ENCODE data around the gene PRAF2.

The PRAF2 gene

DNA sequence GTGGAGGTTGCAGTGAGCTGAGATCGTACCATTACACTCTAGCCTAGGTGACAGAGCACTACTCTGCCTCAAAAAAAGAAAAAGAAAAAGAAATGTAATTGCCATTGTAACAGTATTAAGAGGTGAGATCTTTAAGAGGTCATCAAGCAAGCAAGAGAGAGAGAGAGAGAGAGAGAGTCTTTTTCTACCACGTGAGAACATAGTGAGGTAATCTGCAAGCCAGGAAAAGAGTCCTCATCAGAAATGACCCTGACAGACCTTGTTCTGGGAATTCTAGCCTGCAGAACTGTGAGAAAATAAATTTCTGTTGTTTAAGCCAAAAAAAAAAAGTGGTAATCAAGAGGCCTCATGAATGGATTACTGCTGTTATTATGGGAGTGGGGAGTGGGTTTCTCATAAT is 34.8 kb upstream of the PRAF2 start:
- no peaks in the 10 kb centered on the region for H3K79me1 ChIP-seq (replicated peaks; ENCODE audit: low read length, poor library complexity, severe bottlenecking)
- H3K36me3 ChIP-seq (ENCODE audit: control insufficient read depth in 1 of 2, insufficient read depth in 2 of 2, low read depth in 1 of 2, low read length in 2 of 2) = peaks cover 30 to 32% of the 10 kb centered on the region in 2 experiments
- no peak overlapping the region for H3K18ac ChIP-seq (ENCODE audit: low read depth in 1 of 2, low read length in 2 of 2)
- no peak for DNase-seq
- no peak overlapping the region for H2BK12ac ChIP-seq (ENCODE audit: low read length in 2 of 2)
- WGBS = 33% methylated on average over 1 of the region's 2 CpGs
- no peak overlapping the region for H2AK5ac ChIP-seq (ENCODE audit: low read length, severe bottlenecking)
- H3K9ac ChIP-seq (ENCODE audit: low read length) = no peak overlapping the region
- H4K8ac ChIP-seq (ENCODE audit: low read length) = no peak overlapping the region
- peaks cover 0 to 4% of the 10 kb centered on the region in 2 experiments for H3K27me3 ChIP-seq (ENCODE audit: control insufficient read depth in 1 of 2, insufficient read depth in 1 of 2, low read length in 2 of 2)
- H4K91ac ChIP-seq (ENCODE audit: low read length) = no peak overlapping the region
- no peak overlapping the region for H2BK15ac ChIP-seq (ENCODE audit: low read depth, poor library complexity, severe bottlenecking)
- H3K4me3 ChIP-seq (ENCODE audit: insufficient read depth in 1 of 2, low read depth in 1 of 2, low read length in 2 of 2) = no peak overlapping the region
- H3K4me1 ChIP-seq (ENCODE audit: control insufficient read depth, insufficient read depth, low read depth, low read length) = no peaks in the 10 kb centered on the region
- no peak overlapping the region for H2BK5ac ChIP-seq (ENCODE audit: low read depth, low read length, poor library complexity, severe bottlenecking)
- H2BK120ac ChIP-seq (ENCODE audit: low read depth, low read length) = no peak overlapping the region
- no peak overlapping the region for H2AFZ ChIP-seq (ENCODE audit: low read depth, low read length)
- no peak overlapping the region for H3K27ac ChIP-seq (ENCODE audit: low read length, poor library complexity, severe bottlenecking)
- H3K9me3 ChIP-seq (ENCODE audit: control insufficient read depth, low read length) = no peaks in the 10 kb centered on the region
- no peak overlapping the region for H3K14ac ChIP-seq (ENCODE audit: low read length in 2 of 2)
- H3K4me2 ChIP-seq (ENCODE audit: low read length, poor library complexity, severe bottlenecking) = no peak overlapping the region
- no peak overlapping the region for H3K23ac ChIP-seq (ENCODE audit: low read length in 2 of 2)
- no peak overlapping the region for H3K4ac ChIP-seq (ENCODE audit: low read depth in 1 of 2, low read length in 2 of 2)

DNA sequence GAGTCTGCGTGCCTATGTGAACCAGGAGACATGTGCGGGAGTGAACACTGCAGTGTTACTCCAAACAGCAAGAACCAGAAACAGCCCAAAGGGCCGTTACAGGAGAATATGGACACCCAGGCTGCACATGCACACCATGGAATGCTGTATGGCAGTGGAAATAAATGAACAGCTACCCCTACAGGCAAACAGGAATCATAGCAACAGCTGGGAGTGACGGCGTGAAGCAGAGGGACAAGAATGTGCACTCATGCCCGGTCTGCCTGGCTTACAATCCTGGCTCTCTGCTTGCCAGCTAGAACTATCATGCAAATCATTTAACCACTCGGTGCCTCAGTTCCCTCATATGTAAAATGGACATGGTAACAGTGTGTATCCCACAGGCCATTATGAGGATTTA is 33.1 kb upstream of the PRAF2 start:
- H3K9ac ChIP-seq (ENCODE audit: low read length) = no peak overlapping the region
- H2BK120ac ChIP-seq (ENCODE audit: low read depth, low read length) = no peak overlapping the region
- peaks cover 0 to 4% of the 10 kb centered on the region in 2 experiments for H3K27me3 ChIP-seq (ENCODE audit: control insufficient read depth in 1 of 2, insufficient read depth in 1 of 2, low read length in 2 of 2)
- no peak overlapping the region for H3K18ac ChIP-seq (ENCODE audit: low read depth in 1 of 2, low read length in 2 of 2)
- H3K14ac ChIP-seq (ENCODE audit: low read length in 2 of 2) = no peak overlapping the region
- H3K4me3 ChIP-seq (ENCODE audit: insufficient read depth in 1 of 2, low read depth in 1 of 2, low read length in 2 of 2) = no peak overlapping the region
- H4K91ac ChIP-seq (ENCODE audit: low read length) = no peak overlapping the region
- peaks cover 13 to 18% of the 10 kb centered on the region in 2 experiments for H3K36me3 ChIP-seq (ENCODE audit: control insufficient read depth in 1 of 2, insufficient read depth in 2 of 2, low read depth in 1 of 2, low read length in 2 of 2)
- H3K23ac ChIP-seq (ENCODE audit: low read length in 2 of 2) = no peak overlapping the region
- H2BK12ac ChIP-seq (ENCODE audit: low read length in 2 of 2) = no peak overlapping the region
- 51% methylated on average over 6 of the region's 7 CpGs for WGBS
- H3K79me1 ChIP-seq (replicated peaks; ENCODE audit: low read length, poor library complexity, severe bottlenecking) = no peaks in the 10 kb centered on the region
- H2AK5ac ChIP-seq (ENCODE audit: low read length, severe bottlenecking) = no peak overlapping the region
- H3K4me1 ChIP-seq (ENCODE audit: control insufficient read depth, insufficient read depth, low read depth, low read length) = no peaks in the 10 kb centered on the region
- no peak overlapping the region for H2BK5ac ChIP-seq (ENCODE audit: low read depth, low read length, poor library complexity, severe bottlenecking)
- H4K8ac ChIP-seq (ENCODE audit: low read length) = no peak overlapping the region
- no peak overlapping the region for H2BK15ac ChIP-seq (ENCODE audit: low read depth, poor library complexity, severe bottlenecking)
- H3K4ac ChIP-seq (ENCODE audit: low read depth in 1 of 2, low read length in 2 of 2) = no peak overlapping the region
- H2AFZ ChIP-seq (ENCODE audit: low read depth, low read length) = no peak overlapping the region
- no peaks in the 10 kb centered on the region for H3K9me3 ChIP-seq (ENCODE audit: control insufficient read depth, low read length)
- no peak overlapping the region for H3K27ac ChIP-seq (ENCODE audit: low read length, poor library complexity, severe bottlenecking)
- no peak overlapping the region for H3K4me2 ChIP-seq (ENCODE audit: low read length, poor library complexity, severe bottlenecking)
- DNase-seq = peak; percentile 57

DNA sequence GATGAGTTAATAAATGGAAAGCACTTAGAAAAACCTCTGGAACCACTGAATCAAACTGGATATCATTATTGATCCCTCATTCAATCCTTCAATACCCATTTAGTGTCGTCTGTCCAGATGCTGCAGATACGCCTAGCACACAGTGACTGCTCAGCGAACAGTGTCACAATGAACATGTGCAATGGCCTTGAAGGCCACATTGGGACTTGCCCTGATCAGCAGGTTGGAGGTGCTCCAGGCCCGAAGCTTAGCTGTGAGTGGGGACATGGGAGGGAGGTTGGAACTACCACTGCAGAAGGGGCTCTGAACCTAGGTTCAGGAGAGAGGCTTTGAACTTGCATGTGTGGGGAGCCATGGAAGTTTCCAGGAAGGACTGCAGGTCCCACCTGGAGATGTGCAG is 32.5 kb upstream of the PRAF2 start:
- H3K23ac ChIP-seq (ENCODE audit: low read length in 2 of 2) = no peak overlapping the region
- H3K27me3 ChIP-seq (ENCODE audit: control insufficient read depth in 1 of 2, insufficient read depth in 1 of 2, low read length in 2 of 2) = peaks cover 0 to 4% of the 10 kb centered on the region in 2 experiments
- H3K4me3 ChIP-seq (ENCODE audit: insufficient read depth in 1 of 2, low read depth in 1 of 2, low read length in 2 of 2) = no peak overlapping the region
- no peaks in the 10 kb centered on the region for H3K9me3 ChIP-seq (ENCODE audit: control insufficient read depth, low read length)
- H3K27ac ChIP-seq (ENCODE audit: low read length, poor library complexity, severe bottlenecking) = no peak overlapping the region
- H2AFZ ChIP-seq (ENCODE audit: low read depth, low read length) = no peak overlapping the region
- peaks cover 9 to 16% of the 10 kb centered on the region in 2 experiments for H3K36me3 ChIP-seq (ENCODE audit: control insufficient read depth in 1 of 2, insufficient read depth in 2 of 2, low read depth in 1 of 2, low read length in 2 of 2)
- H2BK12ac ChIP-seq (ENCODE audit: low read length in 2 of 2) = no peak overlapping the region
- H4K8ac ChIP-seq (ENCODE audit: low read length) = no peak overlapping the region
- H3K4me1 ChIP-seq (ENCODE audit: control insufficient read depth, insufficient read depth, low read depth, low read length) = peaks cover 3% of the 10 kb centered on the region
- H3K9ac ChIP-seq (ENCODE audit: low read length) = no peak overlapping the region
- H3K4me2 ChIP-seq (ENCODE audit: low read length, poor library complexity, severe bottlenecking) = no peak overlapping the region
- H3K79me1 ChIP-seq (replicated peaks; ENCODE audit: low read length, poor library complexity, severe bottlenecking) = no peaks in the 10 kb centered on the region
- no peak overlapping the region for H4K91ac ChIP-seq (ENCODE audit: low read length)
- no peak overlapping the region for H3K4ac ChIP-seq (ENCODE audit: low read depth in 1 of 2, low read length in 2 of 2)
- no peak overlapping the region for H2AK5ac ChIP-seq (ENCODE audit: low read length, severe bottlenecking)
- no peak overlapping the region for H2BK15ac ChIP-seq (ENCODE audit: low read depth, poor library complexity, severe bottlenecking)
- H2BK120ac ChIP-seq (ENCODE audit: low read depth, low read length) = no peak overlapping the region
- no peak for DNase-seq
- H2BK5ac ChIP-seq (ENCODE audit: low read depth, low read length, poor library complexity, severe bottlenecking) = no peak overlapping the region
- H3K14ac ChIP-seq (ENCODE audit: low read length in 2 of 2) = no peak overlapping the region
- 96% methylated on average over 4 of the region's 4 CpGs for WGBS
- no peak overlapping the region for H3K18ac ChIP-seq (ENCODE audit: low read depth in 1 of 2, low read length in 2 of 2)

DNA sequence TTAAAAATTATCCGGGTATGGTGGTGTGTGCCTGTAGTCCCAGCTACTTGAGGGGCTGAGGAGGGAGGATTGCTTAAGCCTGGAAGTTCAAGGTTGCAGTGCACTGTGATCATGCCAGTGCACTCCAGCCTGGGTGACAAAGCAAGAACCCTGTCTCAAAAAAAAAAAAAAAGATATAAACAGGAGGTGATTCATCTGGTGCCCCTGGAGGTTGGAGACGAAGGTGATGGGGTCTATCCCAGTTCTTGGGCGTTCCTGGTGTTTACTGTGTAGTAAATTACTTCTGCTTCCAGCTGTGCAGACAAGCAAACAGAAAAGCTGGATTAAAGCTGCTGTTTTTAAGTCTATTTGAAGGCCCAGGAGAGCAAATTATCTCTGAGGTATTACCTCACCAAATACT is 29.8 kb upstream of the PRAF2 start:
- WGBS = 26% methylated on average over 3 of the region's 3 CpGs
- Histone ChIP-seq H3K18ac (ENCODE audit: low read depth in 1 of 2, low read length in 2 of 2) (no peak overlapping the region), H3K27ac (ENCODE audit: low read length, poor library complexity, severe bottlenecking) (no peak overlapping the region), H2BK120ac (ENCODE audit: low read depth, low read length) (no peak overlapping the region), H3K36me3 (ENCODE audit: control insufficient read depth in 1 of 2, insufficient read depth in 2 of 2, low read depth in 1 of 2, low read length in 2 of 2) (peaks cover 0 to 8% of the 10 kb centered on the region in 2 experiments), H3K79me1 (replicated peaks; ENCODE audit: low read length, poor library complexity, severe bottlenecking) (no peaks in the 10 kb centered on the region), H2AK5ac (ENCODE audit: low read length, severe bottlenecking) (no peak overlapping the region), H3K4me3 (ENCODE audit: insufficient read depth in 1 of 2, low read depth in 1 of 2, low read length in 2 of 2) (no peak overlapping the region), H2BK12ac (ENCODE audit: low read length in 2 of 2) (no peak overlapping the region), H3K4me1 (ENCODE audit: control insufficient read depth, insufficient read depth, low read depth, low read length) (peaks cover 5% of the 10 kb centered on the region), H4K8ac (ENCODE audit: low read length) (no peak overlapping the region), H2BK15ac (ENCODE audit: low read depth, poor library complexity, severe bottlenecking) (no peak overlapping the region), H4K91ac (ENCODE audit: low read length) (no peak overlapping the region), H3K14ac (ENCODE audit: low read length in 2 of 2) (no peak overlapping the region), H3K9ac (ENCODE audit: low read length) (no peak overlapping the region), H3K27me3 (ENCODE audit: control insufficient read depth in 1 of 2, insufficient read depth in 1 of 2, low read length in 2 of 2) (no peaks in the 10 kb centered on the region), H3K9me3 (ENCODE audit: control insufficient read depth, low read length) (no peaks in the 10 kb centered on the region), H3K4me2 (ENCODE audit: low read length, poor library complexity, severe bottlenecking) (no peak overlapping the region), H3K23ac (ENCODE audit: low read length in 2 of 2) (no peak overlapping the region), H3K4ac (ENCODE audit: low read depth in 1 of 2, low read length in 2 of 2) (no peak overlapping the region), H2BK5ac (ENCODE audit: low read depth, low read length, poor library complexity, severe bottlenecking) (no peak overlapping the region), H2AFZ (ENCODE audit: low read depth, low read length) (no peak overlapping the region)
- peak; percentile 56 for DNase-seq

Measured in mesenchymal stem cell (in vitro differentiated cells and primary cell).